ENCODE results near the gene GNS. TPM values are rescaled to one million over a fixed set of nuclear protein-coding genes. Genes with fewer than 3 reads are reported as not detected.

GNS gene
- total and polyA plus RNA-seq, 7 experiments from 2014 or later, result 24.4 to 62.8 (median 36.0) TPM

DNA sequence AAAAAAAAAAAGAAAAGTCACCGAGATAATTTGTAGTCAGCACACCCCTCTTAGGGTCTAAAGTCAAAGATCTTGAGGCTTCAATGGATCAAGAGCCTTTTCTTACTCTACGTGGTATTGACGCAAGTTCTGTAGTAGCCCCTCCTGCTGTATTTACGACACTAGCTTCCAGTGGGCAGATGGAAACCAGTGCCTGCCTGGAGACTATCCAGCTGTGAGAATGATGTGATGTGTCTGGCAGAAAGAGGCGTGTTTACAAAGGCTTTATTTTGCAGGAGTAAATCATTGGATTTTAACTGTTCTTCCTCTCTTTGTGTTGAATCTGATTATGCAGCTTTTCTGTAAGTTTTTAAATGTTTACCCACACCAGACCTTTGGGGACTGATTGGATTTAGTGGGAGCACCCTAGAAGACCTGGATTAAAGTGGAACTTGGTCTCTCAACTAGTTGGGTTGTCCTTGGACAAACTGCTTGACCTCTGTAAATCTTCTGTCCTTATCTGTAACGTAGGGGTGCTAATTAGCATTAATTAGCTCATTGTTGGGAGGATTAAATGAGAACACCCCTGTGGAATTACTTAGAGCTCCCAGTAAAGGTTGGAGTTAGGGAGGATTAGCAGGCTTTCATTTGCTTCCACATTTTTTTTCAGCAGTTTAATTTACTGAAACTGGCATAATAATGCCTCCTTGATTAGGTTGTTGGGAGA is 76.5 kb downstream of the GNS start:
- Mint-ChIP-seq H3K9me3 (peaks cover 0 to 3% (median 0%) of the 10 kb centered on the region in 11 donors), H3K36me3 (peaks cover 0 to 48% (median 24%) of the 10 kb centered on the region in 5 donors), H3K27me3 (no peaks in the 10 kb centered on the region), H3K27ac (peak overlapping the region; percentile 94 to 100 (median 97)), H3K4me3 (peak overlapping the region; percentile 20 to 87 (median 72)), H3K4me1 (peaks cover 50 to 98% (median 88%) of the 10 kb centered on the region in 7 donors)
- ChIA-PET POLR2A (interaction anchor here (0.6 to 35.2 kb wide), 7 partner anchors 4 to 292 kb away, joined by 4 to 900 read pairs (median 7); partner anchors contain the start of genes C12orf56 and RASSF3), CTCF (interaction anchor here (0.6 to 3.7 kb wide), 6 partner anchors 9 to 133 kb away, joined by 3 to 32 read pairs (median 7); partner anchors contain the start of gene RASSF3)
- no peaks in the 10 kb centered on the region for H3K9me3 ChIP-seq (ENCODE audit: control insufficient read depth in 2 of 3, low read length in 3 of 3)
- DNase-seq (peak in 1 of 9 donors; percentile 38), ATAC-seq (no peak)
- peaks cover 84 to 87% of the 10 kb centered on the region in 2 donors for H3K4me1 ChIP-seq (ENCODE audit: control insufficient read depth in 2 of 2, insufficient read depth in 2 of 2, low read length in 2 of 2)
- peaks cover 4 to 5% (median 5%) of the 10 kb centered on the region in 3 experiments for H3K36me3 ChIP-seq (ENCODE audit: control insufficient read depth in 2 of 3, insufficient read depth in 3 of 3, low read length in 3 of 3)
- peak overlapping the region; percentile 17 for H3K4me3 ChIP-seq (ENCODE audit: low read length)
- no peaks in the 10 kb centered on the region for H3K27me3 ChIP-seq (ENCODE audit: control insufficient read depth in 2 of 2, insufficient read depth in 2 of 2, low read length in 2 of 2)
- intact Hi-C loops (cut with micrococcal nuclease), result no loop called here
- peak overlapping the region; percentile 76 for H3K27ac ChIP-seq (ENCODE audit: low read depth, low read length)

DNA sequence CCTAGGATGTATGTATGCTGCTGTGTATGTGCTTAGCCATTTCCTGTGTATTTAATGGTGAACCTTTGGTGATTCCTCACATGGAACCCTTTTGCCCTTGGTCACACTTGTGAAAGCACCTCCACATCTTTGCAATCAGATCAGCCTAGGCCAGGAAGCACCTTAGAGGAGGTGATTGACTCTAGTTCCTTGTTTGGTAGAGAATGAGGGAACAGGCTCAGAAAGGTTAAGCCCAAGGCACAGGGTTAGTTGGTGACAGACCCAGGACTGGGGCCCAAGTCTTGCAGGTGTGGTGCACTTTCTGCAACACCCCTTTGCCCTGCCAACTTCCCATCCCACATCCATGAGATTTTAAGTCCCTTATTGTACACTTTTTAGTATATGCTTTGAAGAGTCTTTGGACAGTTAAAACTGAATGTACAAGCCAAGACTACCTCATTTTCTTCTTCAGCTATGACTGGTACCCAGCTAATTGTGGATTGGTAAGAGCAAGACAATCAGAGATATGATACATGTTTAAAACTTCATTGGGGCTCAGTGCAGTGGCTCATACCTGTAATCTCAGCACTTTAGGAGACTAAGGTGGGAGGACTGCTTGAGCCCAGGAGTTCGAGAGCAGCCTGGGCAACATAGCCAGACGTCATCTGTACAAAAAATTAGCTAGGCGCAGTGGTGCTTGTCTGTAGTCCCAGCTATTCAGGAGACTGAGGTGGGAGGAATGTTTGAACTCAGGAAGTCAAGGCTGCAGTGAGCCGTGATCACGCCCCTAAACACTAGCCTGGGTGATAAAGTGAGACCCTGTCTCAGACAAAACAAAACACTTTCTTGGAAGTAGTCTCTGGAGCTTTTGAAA is 77.8 kb downstream of the GNS start:
- Mint-ChIP-seq H3K36me3 (peaks cover 0 to 48% (median 14%) of the 10 kb centered on the region in 5 donors), H3K27me3 (no peaks in the 10 kb centered on the region), H3K4me1 (peaks cover 59 to 99% (median 93%) of the 10 kb centered on the region in 7 donors), H3K4me3 (peak overlapping the region; percentile 64 to 85 (median 70)), H3K27ac (peak overlapping the region; percentile 94 to 100 (median 97)), H3K9me3 (peaks cover 0 to 3% (median 0%) of the 10 kb centered on the region in 11 donors)
- H3K27me3 ChIP-seq (ENCODE audit: control insufficient read depth in 2 of 2, insufficient read depth in 2 of 2, low read length in 2 of 2), result no peaks in the 10 kb centered on the region
- H3K27ac ChIP-seq (ENCODE audit: low read depth, low read length), result peak overlapping the region; percentile 76
- H3K4me3 ChIP-seq (ENCODE audit: low read length), result peak overlapping the region; percentile 15
- intact Hi-C loops (cut with micrococcal nuclease), result no loop called here
- H3K36me3 ChIP-seq (ENCODE audit: control insufficient read depth in 2 of 3, insufficient read depth in 3 of 3, low read length in 3 of 3), result peaks cover 4 to 5% (median 5%) of the 10 kb centered on the region in 3 experiments
- peak in 4 of 9 donors; percentile 38 to 45 (median 42) for DNase-seq
- CTCF ChIA-PET, result interaction anchor here (1.3 to 3.7 kb wide), 5 partner anchors 11 to 132 kb away, joined by 3 to 32 read pairs (median 7); no protein-coding TSS in a partner anchor
- ATAC-seq, result no peak
- H3K4me1 ChIP-seq (ENCODE audit: control insufficient read depth in 2 of 2, insufficient read depth in 2 of 2, low read length in 2 of 2), result peaks cover 93 to 96% of the 10 kb centered on the region in 2 donors
- no peaks in the 10 kb centered on the region for H3K9me3 ChIP-seq (ENCODE audit: control insufficient read depth in 2 of 3, low read length in 3 of 3)
- POLR2A ChIA-PET, result interaction anchor here (0.7 to 35.2 kb wide), 7 partner anchors 5 to 171 kb away, joined by 3 to 900 read pairs (median 5); partner anchors contain the start of gene RASSF3

DNA sequence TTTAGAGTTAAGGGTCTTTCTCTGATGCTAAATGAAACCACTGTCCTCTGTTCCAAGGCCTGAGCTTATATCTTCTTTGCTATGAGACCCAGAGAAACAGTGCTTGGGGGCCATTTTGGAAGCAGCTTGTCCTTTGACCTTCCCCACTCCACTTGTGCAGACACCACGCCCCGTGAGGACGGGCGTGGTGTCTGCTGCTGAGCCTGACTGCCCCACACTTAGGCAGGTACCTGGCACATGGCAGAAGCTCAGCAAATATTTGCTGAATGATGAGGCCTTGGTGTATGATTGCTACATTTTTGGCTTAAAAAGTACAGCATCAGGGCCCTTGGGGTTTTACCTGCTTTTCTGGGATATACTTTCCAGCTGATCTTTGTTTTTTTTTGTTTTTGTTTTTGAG is 79.0 kb downstream of the GNS start:
- Histone ChIP-seq H3K27me3 (ENCODE audit: control insufficient read depth in 2 of 2, insufficient read depth in 2 of 2, low read length in 2 of 2) (no peaks in the 10 kb centered on the region), H3K4me3 (ENCODE audit: low read length) (no peak overlapping the region), H3K9me3 (ENCODE audit: control insufficient read depth in 2 of 3, low read length in 3 of 3) (no peaks in the 10 kb centered on the region), H3K4me1 (ENCODE audit: control insufficient read depth in 2 of 2, insufficient read depth in 2 of 2, low read length in 2 of 2) (peaks cover 96 to 97% of the 10 kb centered on the region in 2 donors), H3K36me3 (ENCODE audit: control insufficient read depth in 2 of 3, insufficient read depth in 3 of 3, low read length in 3 of 3) (no peaks in the 10 kb centered on the region), H3K27ac (ENCODE audit: low read depth, low read length) (peak overlapping the region; percentile 76)
- H3K36me3 Mint-ChIP-seq, result peaks cover 0 to 41% (median 9%) of the 10 kb centered on the region in 5 donors
- no peaks in the 10 kb centered on the region for H3K27me3 Mint-ChIP-seq
- H3K9me3 Mint-ChIP-seq, result peaks cover 0 to 3% (median 0%) of the 10 kb centered on the region in 11 donors
- intact Hi-C loops (cut with micrococcal nuclease), result no loop called here
- no peak for DNase-seq
- H3K4me3 Mint-ChIP-seq, result peak overlapping the region; percentile 64 to 85 (median 78)
- ChIA-PET POLR2A (interaction anchor here (0.6 to 35.2 kb wide), 9 partner anchors 4 to 170 kb away, joined by 3 to 900 read pairs (median 4); partner anchors contain the start of gene RASSF3), CTCF (interaction anchor here (0.6 to 3.7 kb wide), 7 partner anchors 11 to 93 kb away, joined by 3 to 32 read pairs (median 3); no protein-coding TSS in a partner anchor)
- H3K4me1 Mint-ChIP-seq, result peaks cover 60 to 100% (median 92%) of the 10 kb centered on the region in 7 donors
- no peak for ATAC-seq
- H3K27ac Mint-ChIP-seq, result peak overlapping the region; percentile 94 to 100 (median 97)

DNA sequence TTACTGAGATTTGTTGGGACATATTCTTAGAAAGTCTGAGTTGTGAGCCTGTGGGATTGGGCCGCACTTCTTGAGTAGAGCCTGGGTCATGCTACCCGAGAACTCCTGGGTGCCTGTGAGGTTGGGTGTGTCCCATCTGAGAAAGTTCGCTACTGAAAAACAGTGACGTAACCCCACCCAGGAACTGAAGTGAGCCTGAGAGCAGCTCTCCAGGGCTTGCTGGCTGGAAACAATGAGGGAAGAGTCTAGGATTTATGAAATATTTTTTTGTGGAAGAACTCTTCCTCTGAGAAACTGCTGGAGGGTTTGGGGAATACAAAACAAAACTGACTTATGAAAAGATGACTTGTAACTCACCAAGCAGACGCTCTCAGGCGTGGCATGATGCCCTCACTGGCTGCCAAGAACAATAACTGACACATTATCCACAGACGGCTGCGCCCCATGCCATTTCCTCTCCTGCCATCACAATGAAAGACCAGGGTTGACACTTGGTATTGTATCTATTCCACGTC is 79.7 kb downstream of the GNS start:
- peak; percentile 76 for ATAC-seq
- Mint-ChIP-seq H3K27me3 (no peaks in the 10 kb centered on the region), H3K27ac (peak overlapping the region; percentile 94 to 100 (median 97)), H3K4me3 (peak overlapping the region; percentile 64 to 85 (median 74)), H3K9me3 (peaks cover 0 to 3% (median 0%) of the 10 kb centered on the region in 11 donors), H3K4me1 (peaks cover 60 to 99% (median 92%) of the 10 kb centered on the region in 7 donors), H3K36me3 (peaks cover 0 to 38% (median 9%) of the 10 kb centered on the region in 5 donors)
- ChIA-PET POLR2A (interaction anchor here (0.6 to 35.2 kb wide), 8 partner anchors 4 to 89 kb away, joined by 3 to 900 read pairs (median 4); partner anchors contain the start of gene RASSF3), CTCF (interaction anchor here (0.5 to 3.7 kb wide), 12 partner anchors 10 to 208 kb away, joined by 3 to 32 read pairs (median 5); no protein-coding TSS in a partner anchor)
- Histone ChIP-seq H3K27ac (ENCODE audit: low read depth, low read length) (peak overlapping the region; percentile 76), H3K4me3 (ENCODE audit: low read length) (peak overlapping the region; percentile 37), H3K36me3 (ENCODE audit: control insufficient read depth in 2 of 3, insufficient read depth in 3 of 3, low read length in 3 of 3) (no peaks in the 10 kb centered on the region), H3K9me3 (ENCODE audit: control insufficient read depth in 2 of 3, low read length in 3 of 3) (no peaks in the 10 kb centered on the region), H3K27me3 (ENCODE audit: control insufficient read depth in 2 of 2, insufficient read depth in 2 of 2, low read length in 2 of 2) (no peaks in the 10 kb centered on the region), H3K4me1 (ENCODE audit: control insufficient read depth in 2 of 2, insufficient read depth in 2 of 2, low read length in 2 of 2) (peaks cover 93 to 97% of the 10 kb centered on the region in 2 donors)
- intact Hi-C loops (cut with micrococcal nuclease), result loop anchor here (1.0 to 2.0 kb wide), 4 partner anchors 9 to 69 kb away; partner anchors contain the start of gene RASSF3 (in 1 of the 2)
- peak in 8 of 9 donors; percentile 33 to 83 (median 81) for DNase-seq

DNA sequence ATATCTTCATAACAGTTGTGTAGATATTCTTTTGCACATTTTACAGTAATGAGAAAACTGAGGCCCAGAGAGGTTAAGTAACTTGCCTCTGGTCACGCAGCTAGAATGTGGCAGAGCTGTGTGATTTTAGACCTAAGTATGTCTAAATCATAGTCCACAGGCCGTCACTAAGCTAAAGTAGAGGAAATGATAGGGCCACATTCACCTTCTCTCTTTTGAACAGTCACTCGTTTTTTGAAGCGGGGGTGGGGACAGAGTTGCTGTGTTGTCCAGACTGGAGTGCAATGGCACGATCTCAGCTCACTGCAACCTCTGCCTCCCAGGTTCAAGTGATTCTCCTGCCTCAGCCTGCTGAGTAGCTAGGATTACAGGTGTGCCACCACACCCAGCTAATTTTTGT is 80.4 kb downstream of the GNS start:
- DNase-seq (no peak), ATAC-seq (no peak)
- peak overlapping the region in 9 of 10 donors; percentile 29 to 85 (median 74) for H3K4me3 Mint-ChIP-seq
- Histone ChIP-seq H3K4me3 (ENCODE audit: low read length) (peak overlapping the region; percentile 23), H3K36me3 (ENCODE audit: control insufficient read depth in 2 of 3, insufficient read depth in 3 of 3, low read length in 3 of 3) (no peaks in the 10 kb centered on the region), H3K9me3 (ENCODE audit: control insufficient read depth in 2 of 3, low read length in 3 of 3) (no peaks in the 10 kb centered on the region), H3K4me1 (ENCODE audit: control insufficient read depth in 2 of 2, insufficient read depth in 2 of 2, low read length in 2 of 2) (peaks cover 93 to 97% of the 10 kb centered on the region in 2 donors), H3K27me3 (ENCODE audit: control insufficient read depth in 2 of 2, insufficient read depth in 2 of 2, low read length in 2 of 2) (no peaks in the 10 kb centered on the region), H3K27ac (ENCODE audit: low read depth, low read length) (peak overlapping the region; percentile 76)
- peak overlapping the region; percentile 94 to 100 (median 97) for H3K27ac Mint-ChIP-seq
- peaks cover 0 to 6% (median 0%) of the 10 kb centered on the region in 11 donors for H3K9me3 Mint-ChIP-seq
- no peaks in the 10 kb centered on the region for H3K27me3 Mint-ChIP-seq
- ChIA-PET POLR2A (interaction anchor here (0.7 to 35.2 kb wide), 8 partner anchors 3 to 110 kb away, joined by 3 to 900 read pairs (median 4); partner anchors contain the start of gene RASSF3), CTCF (interaction anchor here (0.6 to 2.2 kb wide), 8 partner anchors 9 to 207 kb away, joined by 3 to 12 read pairs (median 5); partner anchors contain the start of gene RASSF3)
- intact Hi-C loops (cut with micrococcal nuclease), result loop anchor here (1.0 to 2.0 kb wide), 4 partner anchors 9 to 68 kb away; partner anchors contain the start of gene RASSF3 (in 1 of the 2)
- peaks cover 64 to 99% (median 92%) of the 10 kb centered on the region in 7 donors for H3K4me1 Mint-ChIP-seq
- peaks cover 0 to 39% (median 9%) of the 10 kb centered on the region in 5 donors for H3K36me3 Mint-ChIP-seq
